DOHH2 (cell line): ENCODE measurements around the gene PTEN.

Experiments
- CTCF ChIP-seq: fragments of 200-600 bp; sonication (generic); IDR thresholded peaks from one replicate; pipeline ENCODE4 v1.5.1; 2014; ENCODE audit warnings: antibody characterized with exemption, mild to moderate bottlenecking, low read depth, low read length; ENCODE audit not compliant: poor library complexity, severe bottlenecking
- EZH2phosphoT487 ChIP-seq: fragments of 200-600 bp; sonication (generic); IDR thresholded peaks from 2 replicates; pipeline ENCODE4 v1.6.1; 2017; ENCODE audit warnings: borderline replicate concordance, mild to moderate bottlenecking, antibody characterized with exemption, low read length, moderate library complexity, mixed read lengths

- TF ChIP-seq CTCF (no peak), EZH2phosphoT487 (no peak)
Measured at GRCh38 chr10:87863053-87863943, at the start of gene PTEN, which contains the start of gene KLLN.
